ENCODE data around the gene MBD3L2B. TPM values are rescaled to one million over a fixed set of nuclear protein-coding genes. Genes with fewer than 3 reads are reported as not detected.

Gene MBD3L2B
- total RNA-seq, 1 donor from 2014 or later = not detected

DNA sequence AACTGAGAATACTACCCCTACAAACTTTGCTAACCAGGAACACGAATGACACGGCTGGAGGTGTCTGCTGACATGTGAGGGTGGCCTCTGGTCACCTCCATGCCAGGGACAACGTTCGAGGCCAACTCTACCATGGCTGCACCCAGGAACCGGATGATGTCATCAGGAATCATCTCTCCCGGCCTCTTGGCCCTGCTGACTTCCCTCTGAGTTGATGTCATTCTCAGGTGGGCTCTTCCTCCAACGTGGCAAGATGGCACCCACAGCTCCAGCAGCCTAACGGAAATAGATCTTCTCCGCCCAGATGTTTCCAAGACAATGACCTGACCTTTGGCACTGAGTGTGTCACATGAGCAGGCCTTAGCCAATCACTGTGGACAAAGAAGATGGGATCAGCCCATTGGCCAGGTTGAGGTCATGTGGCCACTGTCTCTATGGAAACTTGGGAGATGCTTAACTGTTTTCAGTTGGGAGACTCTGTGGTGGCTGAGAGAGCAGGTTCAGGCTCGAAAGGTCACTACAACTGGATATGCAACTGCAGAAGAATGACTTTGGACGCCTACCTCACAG lies 15.0 kb downstream of the MBD3L2B start:
- peaks cover 28% of the 10 kb centered on the region for H3K9me3 Mint-ChIP-seq
- no peak for DNase-seq (ENCODE audit: low spot score in 2 of 2, unreplicated experiment in 2 of 2)

GRCh38 chr19:7004313-7004931 lies 16.8 kb downstream of the MBD3L2B start:
- Mint-ChIP-seq H3K36me3 (no peaks in the 10 kb centered on the region), H3K4me3 (no peak overlapping the region), H3K27ac (no peak overlapping the region), H3K4me1 (no peaks in the 10 kb centered on the region), H3K27me3 (ENCODE audit: low read depth) (no peaks in the 10 kb centered on the region), H3K9me3 (peaks cover 36% of the 10 kb centered on the region)
- DNase-seq (ENCODE audit: low spot score in 2 of 2, unreplicated experiment in 2 of 2) = no peak
- TF ChIP-seq, protein P1, sequence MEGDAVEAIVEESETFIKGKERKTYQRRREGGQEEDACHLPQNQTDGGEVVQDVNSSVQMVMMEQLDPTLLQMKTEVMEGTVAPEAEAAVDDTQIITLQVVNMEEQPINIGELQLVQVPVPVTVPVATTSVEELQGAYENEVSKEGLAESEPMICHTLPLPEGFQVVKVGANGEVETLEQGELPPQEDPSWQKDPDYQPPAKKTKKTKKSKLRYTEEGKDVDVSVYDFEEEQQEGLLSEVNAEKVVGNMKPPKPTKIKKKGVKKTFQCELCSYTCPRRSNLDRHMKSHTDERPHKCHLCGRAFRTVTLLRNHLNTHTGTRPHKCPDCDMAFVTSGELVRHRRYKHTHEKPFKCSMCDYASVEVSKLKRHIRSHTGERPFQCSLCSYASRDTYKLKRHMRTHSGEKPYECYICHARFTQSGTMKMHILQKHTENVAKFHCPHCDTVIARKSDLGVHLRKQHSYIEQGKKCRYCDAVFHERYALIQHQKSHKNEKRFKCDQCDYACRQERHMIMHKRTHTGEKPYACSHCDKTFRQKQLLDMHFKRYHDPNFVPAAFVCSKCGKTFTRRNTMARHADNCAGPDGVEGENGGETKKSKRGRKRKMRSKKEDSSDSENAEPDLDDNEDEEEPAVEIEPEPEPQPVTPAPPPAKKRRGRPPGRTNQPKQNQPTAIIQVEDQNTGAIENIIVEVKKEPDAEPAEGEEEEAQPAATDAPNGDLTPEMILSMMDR (IDR thresholded peaks at IDR 0.05; ENCODE audit: unreplicated experiment) = peak; percentile 79

More for the DNA sequence above, 15.0 kb downstream of the MBD3L2B start:
- Mint-ChIP-seq H3K4me3 (no peak overlapping the region), H3K27me3 (ENCODE audit: low read depth) (no peaks in the 10 kb centered on the region), H3K4me1 (no peaks in the 10 kb centered on the region), H3K36me3 (no peaks in the 10 kb centered on the region), H3K27ac (no peak overlapping the region)
- TF ChIP-seq, protein P1 (IDR thresholded peaks at IDR 0.05; ENCODE audit: unreplicated experiment) = no peak

DNA sequence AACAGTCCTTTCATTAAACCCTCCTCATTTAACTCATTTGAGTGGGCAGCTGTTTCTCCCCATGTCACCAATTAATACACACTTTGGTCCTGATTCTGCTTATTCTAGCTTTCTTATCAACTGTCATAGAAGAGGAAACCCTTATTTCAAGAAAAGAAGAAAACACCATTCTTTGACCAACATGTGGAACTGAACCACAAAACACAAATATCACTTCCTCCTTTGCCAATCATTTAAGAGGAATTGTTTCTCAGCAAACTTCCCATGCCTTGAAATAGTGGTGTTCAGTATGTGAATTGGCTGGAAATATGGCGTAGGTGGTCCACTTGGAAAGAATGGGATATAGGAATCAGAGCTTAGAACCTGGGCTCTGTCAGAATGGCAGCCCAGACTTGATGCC lies 20.4 kb downstream of the MBD3L2B start:
- Mint-ChIP-seq H3K27ac (no peak overlapping the region), H3K36me3 (no peaks in the 10 kb centered on the region), H3K4me1 (no peaks in the 10 kb centered on the region), H3K4me3 (no peak overlapping the region), H3K9me3 (peaks cover 45% of the 10 kb centered on the region), H3K27me3 (ENCODE audit: low read depth) (no peaks in the 10 kb centered on the region)
- DNase-seq (ENCODE audit: low spot score in 2 of 2, unreplicated experiment in 2 of 2) = no peak
- TF ChIP-seq, protein P1 (IDR thresholded peaks at IDR 0.05; ENCODE audit: unreplicated experiment) = no peak

DNA sequence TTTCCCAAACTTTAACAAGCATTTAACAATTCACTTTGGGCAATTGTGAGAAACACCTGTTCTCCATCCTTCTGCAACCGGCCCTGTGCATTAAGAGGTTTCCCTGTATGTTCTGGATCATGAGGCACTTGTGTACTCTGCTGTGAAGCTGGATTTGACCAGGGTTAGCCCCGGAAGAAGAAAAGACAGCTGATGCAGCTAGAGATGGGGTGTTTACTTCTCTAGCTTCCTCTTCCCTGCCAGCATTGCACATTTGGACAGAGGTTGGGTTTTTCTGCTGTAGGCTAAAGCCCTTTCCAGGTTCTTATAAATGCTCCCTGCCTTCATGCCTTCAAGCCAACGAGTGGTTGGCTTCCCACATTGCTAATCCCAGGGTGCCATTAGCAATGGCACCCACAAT lies 20.9 kb downstream of the MBD3L2B start:
- H3K4me1 Mint-ChIP-seq = no peaks in the 10 kb centered on the region
- H3K27me3 Mint-ChIP-seq (ENCODE audit: low read depth) = no peaks in the 10 kb centered on the region
- no peak for DNase-seq (ENCODE audit: low spot score in 2 of 2, unreplicated experiment in 2 of 2)
- H3K36me3 Mint-ChIP-seq = peaks cover 2% of the 10 kb centered on the region
- H3K9me3 Mint-ChIP-seq = peaks cover 50% of the 10 kb centered on the region
- H3K4me3 Mint-ChIP-seq = no peak overlapping the region
- H3K27ac Mint-ChIP-seq = no peak overlapping the region
- TF ChIP-seq, protein P1 (IDR thresholded peaks at IDR 0.05; ENCODE audit: unreplicated experiment) = no peak

DNA sequence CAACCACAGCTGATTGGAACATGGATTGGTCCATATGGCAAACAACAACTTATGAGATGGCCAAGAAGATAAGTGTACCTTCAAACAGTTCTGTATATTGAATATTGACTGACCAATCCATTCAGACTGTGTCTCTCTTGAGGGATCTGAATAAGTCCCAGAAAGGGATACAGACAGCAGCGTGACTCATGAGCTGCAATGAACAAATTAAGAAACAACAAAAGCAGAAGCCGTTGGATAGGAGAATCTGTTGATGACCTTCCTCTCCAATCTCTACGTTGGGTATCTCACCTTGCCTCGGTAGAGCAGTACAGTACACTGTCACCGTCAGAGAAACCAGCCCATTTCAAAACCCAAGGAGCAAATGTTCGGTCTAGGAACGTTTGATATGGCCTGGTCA lies 21.3 kb downstream of the MBD3L2B start:
- peaks cover 6% of the 10 kb centered on the region for H3K36me3 Mint-ChIP-seq
- H3K27ac Mint-ChIP-seq = no peak overlapping the region
- no peaks in the 10 kb centered on the region for H3K4me1 Mint-ChIP-seq
- H3K27me3 Mint-ChIP-seq (ENCODE audit: low read depth) = no peaks in the 10 kb centered on the region
- no peak overlapping the region for H3K4me3 Mint-ChIP-seq
- peaks cover 54% of the 10 kb centered on the region for H3K9me3 Mint-ChIP-seq
- TF ChIP-seq, protein P1 (IDR thresholded peaks at IDR 0.05; ENCODE audit: unreplicated experiment) = no peak
- no peak for DNase-seq (ENCODE audit: low spot score in 2 of 2, unreplicated experiment in 2 of 2)
